ENCODE measurements around the gene C2orf66. TPM values are rescaled to one million over a fixed set of nuclear protein-coding genes. Genes with fewer than 3 reads are reported as not detected.

The C2orf66 gene
- total RNA-seq (ENCODE audit: unreplicated experiment), result 0.34 TPM
- long read RNA-seq, result 0 reads

GRCh38 chr2:196809260-196809659 lies at the start of gene C2orf66:
Gene C2orf66, minus strand, starts transcription at chr2:196809355. Its CDS starts 19 bp downstream, at chr2:196809336.
- DNase-seq, result no peak
- H3K36me3 Mint-ChIP-seq (ENCODE audit: unreplicated experiment), result no peaks in the 10 kb centered on the region
- no peak within 1 kb of the TSS for H3K4me3 Mint-ChIP-seq (ENCODE audit: unreplicated experiment)
- H3K27me3 Mint-ChIP-seq (ENCODE audit: unreplicated experiment), result peaks cover 2% of the 10 kb centered on the region
- TF ChIP-seq, protein P1, sequence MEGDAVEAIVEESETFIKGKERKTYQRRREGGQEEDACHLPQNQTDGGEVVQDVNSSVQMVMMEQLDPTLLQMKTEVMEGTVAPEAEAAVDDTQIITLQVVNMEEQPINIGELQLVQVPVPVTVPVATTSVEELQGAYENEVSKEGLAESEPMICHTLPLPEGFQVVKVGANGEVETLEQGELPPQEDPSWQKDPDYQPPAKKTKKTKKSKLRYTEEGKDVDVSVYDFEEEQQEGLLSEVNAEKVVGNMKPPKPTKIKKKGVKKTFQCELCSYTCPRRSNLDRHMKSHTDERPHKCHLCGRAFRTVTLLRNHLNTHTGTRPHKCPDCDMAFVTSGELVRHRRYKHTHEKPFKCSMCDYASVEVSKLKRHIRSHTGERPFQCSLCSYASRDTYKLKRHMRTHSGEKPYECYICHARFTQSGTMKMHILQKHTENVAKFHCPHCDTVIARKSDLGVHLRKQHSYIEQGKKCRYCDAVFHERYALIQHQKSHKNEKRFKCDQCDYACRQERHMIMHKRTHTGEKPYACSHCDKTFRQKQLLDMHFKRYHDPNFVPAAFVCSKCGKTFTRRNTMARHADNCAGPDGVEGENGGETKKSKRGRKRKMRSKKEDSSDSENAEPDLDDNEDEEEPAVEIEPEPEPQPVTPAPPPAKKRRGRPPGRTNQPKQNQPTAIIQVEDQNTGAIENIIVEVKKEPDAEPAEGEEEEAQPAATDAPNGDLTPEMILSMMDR (IDR thresholded peaks at IDR 0.05; ENCODE audit: partially characterized antibody, unreplicated experiment), result no peak
- H3K27ac Mint-ChIP-seq (ENCODE audit: unreplicated experiment), result no peak within 1 kb of the TSS
- peaks cover 3% of the 10 kb centered on the region for H3K4me1 Mint-ChIP-seq (ENCODE audit: low read depth, unreplicated experiment)
- H3K9me3 Mint-ChIP-seq (ENCODE audit: unreplicated experiment), result peaks cover 1% of the 10 kb centered on the region

DNA sequence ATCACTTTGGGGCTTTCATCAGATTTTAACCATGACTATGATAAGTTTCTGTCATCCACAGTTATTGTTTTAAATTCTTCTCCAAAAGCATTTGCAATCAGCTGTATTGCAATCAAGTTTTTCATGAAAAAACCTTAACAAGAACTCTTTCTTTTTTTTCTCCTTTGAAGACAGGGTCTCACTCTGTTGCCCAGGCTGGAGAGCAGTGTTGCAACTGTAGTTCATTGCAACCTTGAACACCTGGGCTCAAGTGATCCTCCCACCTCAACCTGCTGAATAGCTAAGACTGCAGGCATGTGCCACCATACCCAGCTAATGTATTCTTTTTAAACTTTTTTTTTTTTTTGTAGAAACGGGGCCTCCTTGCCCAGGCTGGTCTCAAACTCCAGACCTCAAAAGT lies 45.5 kb upstream of the C2orf66 start:
- Mint-ChIP-seq H3K4me3 (ENCODE audit: unreplicated experiment) (no peak overlapping the region), H3K27ac (ENCODE audit: unreplicated experiment) (no peak overlapping the region), H3K9me3 (ENCODE audit: unreplicated experiment) (peaks cover 4% of the 10 kb centered on the region), H3K27me3 (ENCODE audit: unreplicated experiment) (peaks cover 3% of the 10 kb centered on the region), H3K4me1 (ENCODE audit: low read depth, unreplicated experiment) (peaks cover 8% of the 10 kb centered on the region), H3K36me3 (ENCODE audit: unreplicated experiment) (peaks cover 23% of the 10 kb centered on the region)
- DNase-seq, result no peak
- TF ChIP-seq, protein P1 (IDR thresholded peaks at IDR 0.05; ENCODE audit: partially characterized antibody, unreplicated experiment), result no peak

DNA sequence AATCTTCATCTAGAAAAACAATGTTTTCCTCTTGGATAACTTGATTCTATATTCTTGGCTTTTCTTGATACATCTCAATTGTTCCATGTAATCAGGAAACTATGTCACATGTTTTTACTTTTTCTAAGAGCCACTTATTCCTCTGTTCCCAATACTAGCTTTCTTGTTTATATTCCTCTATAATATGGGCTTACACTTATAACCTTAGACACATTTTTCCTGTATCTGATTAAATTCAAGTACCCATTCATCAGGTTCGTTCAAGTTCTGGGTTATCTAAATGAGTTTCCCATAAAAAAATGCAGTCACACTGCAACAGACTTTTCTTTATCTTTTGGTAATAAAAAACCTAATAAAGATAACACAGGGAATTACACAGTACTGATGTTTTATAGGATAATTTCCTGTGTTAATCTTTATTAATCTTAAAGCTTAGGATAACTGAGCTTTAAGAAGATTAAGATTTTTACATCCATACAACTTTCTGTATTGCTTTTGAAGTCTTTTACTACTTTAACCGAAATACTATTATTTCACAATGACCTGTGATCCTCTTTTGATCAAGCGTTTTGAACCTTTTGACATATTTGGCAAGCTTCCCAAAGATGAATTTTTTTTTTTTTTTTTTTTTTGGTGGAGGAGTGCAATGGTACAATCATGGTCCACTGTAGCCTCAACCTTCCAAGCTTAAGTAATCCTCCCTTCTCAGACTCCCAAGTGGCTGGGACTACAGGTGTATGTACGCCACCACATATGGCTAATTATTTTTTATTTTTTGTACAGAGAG lies 44.3 kb upstream of the C2orf66 start:
- Mint-ChIP-seq H3K4me3 (ENCODE audit: unreplicated experiment) (no peak overlapping the region), H3K27me3 (ENCODE audit: unreplicated experiment) (peaks cover 3% of the 10 kb centered on the region), H3K4me1 (ENCODE audit: low read depth, unreplicated experiment) (peaks cover 8% of the 10 kb centered on the region), H3K36me3 (ENCODE audit: unreplicated experiment) (peaks cover 12% of the 10 kb centered on the region), H3K9me3 (ENCODE audit: unreplicated experiment) (peaks cover 2% of the 10 kb centered on the region), H3K27ac (ENCODE audit: unreplicated experiment) (no peak overlapping the region)
- TF ChIP-seq, protein P1 (IDR thresholded peaks at IDR 0.05; ENCODE audit: partially characterized antibody, unreplicated experiment), result no peak
- no peak for DNase-seq

GRCh38 chr2:196851088-196851487 lies 41.9 kb upstream of the C2orf66 start:
- no peaks in the 10 kb centered on the region for H3K9me3 Mint-ChIP-seq (ENCODE audit: unreplicated experiment)
- no peak overlapping the region for H3K4me3 Mint-ChIP-seq (ENCODE audit: unreplicated experiment)
- TF ChIP-seq, protein P1 (IDR thresholded peaks at IDR 0.05; ENCODE audit: partially characterized antibody, unreplicated experiment), result no peak
- H3K36me3 Mint-ChIP-seq (ENCODE audit: unreplicated experiment), result no peaks in the 10 kb centered on the region
- no peak overlapping the region for H3K27ac Mint-ChIP-seq (ENCODE audit: unreplicated experiment)
- peaks cover 3% of the 10 kb centered on the region for H3K27me3 Mint-ChIP-seq (ENCODE audit: unreplicated experiment)
- DNase-seq, result no peak
- H3K4me1 Mint-ChIP-seq (ENCODE audit: low read depth, unreplicated experiment), result peaks cover 6% of the 10 kb centered on the region

DNA sequence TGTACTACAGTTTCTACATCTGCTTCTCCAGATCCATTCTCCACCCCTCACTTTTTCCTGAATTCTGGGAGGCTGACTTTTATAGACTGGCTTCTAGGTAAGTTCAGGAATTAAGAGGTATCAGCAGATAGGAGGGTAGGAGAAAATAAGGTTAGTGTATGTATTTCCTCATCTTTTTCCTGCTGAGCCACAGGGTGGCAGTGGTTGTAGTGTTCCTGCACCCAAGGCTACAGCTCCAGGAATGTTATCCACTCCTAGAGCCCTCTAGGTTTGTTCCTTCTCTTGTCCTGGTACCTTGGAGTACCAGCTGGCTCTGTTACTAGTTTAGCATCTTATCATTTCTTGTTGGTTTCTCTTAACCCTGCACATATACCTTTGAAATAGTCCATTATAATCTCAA lies 40.7 kb upstream of the C2orf66 start:
- Mint-ChIP-seq H3K4me1 (ENCODE audit: low read depth, unreplicated experiment) (peaks cover 6% of the 10 kb centered on the region), H3K9me3 (ENCODE audit: unreplicated experiment) (no peaks in the 10 kb centered on the region), H3K27me3 (ENCODE audit: unreplicated experiment) (peaks cover 3% of the 10 kb centered on the region), H3K36me3 (ENCODE audit: unreplicated experiment) (no peaks in the 10 kb centered on the region), H3K27ac (ENCODE audit: unreplicated experiment) (no peak overlapping the region), H3K4me3 (ENCODE audit: unreplicated experiment) (no peak overlapping the region)
- no peak for DNase-seq
- TF ChIP-seq, protein P1 (IDR thresholded peaks at IDR 0.05; ENCODE audit: partially characterized antibody, unreplicated experiment), result no peak
